Esophagus squamous epithelium (tissue), 4 donors: ENCODE measurements around the gene SLC22A16.

ENCODE experiments used
- CTCF ChIP-seq, 6 experiments: fragments of 450-650 bp in 4 of 6; fragments of 200-600 bp in 2 of 6; sonication (generic) in 2 of 6; IDR thresholded peaks; one replicate each; pipeline ENCODE4 v1.5.1; 2016 to 2019; ENCODE audit warnings: antibody characterized with exemption in 6 of 6, mild to moderate bottlenecking in 4 of 6, moderate library complexity in 4 of 6
- POLR2A ChIP-seq, 4 donors: fragments of 450-650 bp; IDR thresholded peaks; one replicate each; pipeline ENCODE4 v1.6.1; 2017; ENCODE audit warnings: antibody characterized with exemption in 4 of 4, mild to moderate bottlenecking in 4 of 4, moderate library complexity in 3 of 4

GRCh38 chr6:110511401-110511800 lies 35.0 kb upstream of the SLC22A16 start:
- TF ChIP-seq CTCF (IDR thresholded peaks at IDR 0.05) (no peak), POLR2A (IDR thresholded peaks at IDR 0.05) (no peak)
